ENCODE data around the gene FAM124A. TPM values are rescaled to one million over a fixed set of nuclear protein-coding genes. Genes with fewer than 3 reads are reported as not detected.

The FAM124A gene
- total RNA-seq, 1 experiment from 2014 or later, result 3.1 TPM

GRCh38 chr13:51277928-51278327, 55.7 kb downstream of the FAM124A start:
- no TSS peak for BruUV-seq (replicated peaks)
- POLR2A ChIA-PET, result no interaction called here

More at GRCh38 chr13:51277928-51278327, 55.7 kb downstream of the FAM124A start:
- H4K20me1 ChIP-seq (ENCODE audit: insufficient read depth), result no peaks in the 10 kb centered on the region
- no peaks in the 10 kb centered on the region for H3K79me2 ChIP-seq (ENCODE audit: insufficient read depth, low read length)
- no peak overlapping the region for H3K9ac ChIP-seq (ENCODE audit: low read length)
- H3K36me3 ChIP-seq (ENCODE audit: control insufficient read depth in 1 of 2, insufficient read depth in 2 of 2, low read length in 2 of 2), result no peaks in the 10 kb centered on the region
- H3K4me3 ChIP-seq (replicated peaks in 1 of 2; ENCODE audit: low read depth in 1 of 2, low read length in 2 of 2), result no peak overlapping the region
- DNase-seq (ENCODE audit: low read depth, low spot score) (no peak), ATAC-seq (no peak)
- H3K4me2 ChIP-seq (ENCODE audit: low read length), result no peak overlapping the region
- no peaks in the 10 kb centered on the region for H3K9me3 ChIP-seq (ENCODE audit: control insufficient read depth in 1 of 2, insufficient read depth in 1 of 2, low read depth in 1 of 2, low read length in 2 of 2)
- intact Hi-C loops (cut with micrococcal nuclease), result loop anchor here (10.0 kb wide), 1 partner anchor 1953 kb away; no protein-coding TSS in a partner anchor
- no peaks in the 10 kb centered on the region for H3K27me3 ChIP-seq (ENCODE audit: insufficient read depth, low read length)
- RAD21 ChIA-PET (ENCODE audit: low non-redundant PET in 1 of 2, low total read pairs in 2 of 2, uncharacterized antibody in 2 of 2, unreplicated experiment in 2 of 2), result no interaction called here
- TF ChIP-seq JUND (IDR thresholded peaks at IDR 0.05) (no peak), CBX3 (IDR thresholded peaks at IDR 0.05; ENCODE audit: low read depth) (no peak), ZBTB33 (IDR thresholded peaks at IDR 0.05; ENCODE audit: extremely low read depth, insufficient replicate concordance, low read length) (no peak), EZH2phosphoT487 (IDR thresholded peaks at IDR 0.05; ENCODE audit: borderline replicate concordance) (no peak), SIN3A (IDR thresholded peaks at IDR 0.05; ENCODE audit: low read depth) (no peak), ATF3 (IDR thresholded peaks at IDR 0.05) (no peak), CEBPB (IDR thresholded peaks at IDR 0.05; ENCODE audit: low read depth) (no peak), RAD21 (IDR thresholded peaks at IDR 0.05; ENCODE audit: low read depth) (no peak), REST (IDR thresholded peaks at IDR 0.05; ENCODE audit: low read depth) (no peak), SRF (IDR thresholded peaks at IDR 0.05; ENCODE audit: low read depth) (no peak)
- H3K4me1 ChIP-seq (ENCODE audit: control insufficient read depth in 1 of 2, insufficient read depth in 2 of 2, low read length in 2 of 2), result no peaks in the 10 kb centered on the region
- H2AFZ ChIP-seq (ENCODE audit: low read depth, low read length, poor library complexity, severe bottlenecking), result no peak overlapping the region
- H3K27ac ChIP-seq (ENCODE audit: low read depth, low read length), result no peak overlapping the region
- no peaks in the 10 kb centered on the region for H3K9me2 ChIP-seq (ENCODE audit: insufficient read depth)
- CTCF ChIA-PET, result interaction anchor here (1.2 to 1.4 kb wide), 2 partner anchors 9 to 129 kb away, joined by 3 to 5 read pairs; no protein-coding TSS in a partner anchor
